ENCODE measurements around the gene CDK12.
A peak's percentile ranks its signal among the peaks of the same experiment; 100 is the strongest.

CDK12 gene

GRCh38 chr17:39549747-39550573 is 88.7 kb downstream of the CDK12 start:
- DNase-seq: no peak

GRCh38 chr17:39551879-39552278 is 90.6 kb downstream of the CDK12 start:
- no peak for DNase-seq

GRCh38 chr17:39553341-39553945 is 92.2 kb downstream of the CDK12 start:
- no peak for DNase-seq

- no peak for DNase-seq
Measured at GRCh38 chr17:39555368-39555767, 94.1 kb downstream of the CDK12 start.

GRCh38 chr17:39556423-39556822 is 95.1 kb downstream of the CDK12 start:
- DNase-seq: no peak

GRCh38 chr17:39562395-39562794 is 101.1 kb downstream of the CDK12 start:
- no peak for DNase-seq

- no peak for DNase-seq
Measured at GRCh38 chr17:39562976-39563375, 101.7 kb downstream of the CDK12 start.

- peak; percentile 40 for DNase-seq
Measured at GRCh38 chr17:39563476-39563875, 102.2 kb downstream of the CDK12 start.

- no peak for DNase-seq
Measured at GRCh38 chr17:39564211-39564848, 103.0 kb downstream of the CDK12 start.

- DNase-seq: no peak
Measured at GRCh38 chr17:39566094-39566850, 105.0 kb downstream of the CDK12 start.

GRCh38 chr17:39568702-39569101 is 107.4 kb downstream of the CDK12 start:
- no peak for DNase-seq

GRCh38 chr17:39569126-39569525 is 107.8 kb downstream of the CDK12 start:
- no peak for DNase-seq

GRCh38 chr17:39572121-39572520 is 110.8 kb downstream of the CDK12 start:
- DNase-seq: no peak

- peak; percentile 81 for DNase-seq
Measured at GRCh38 chr17:39573447-39574298, 112.4 kb downstream of the CDK12 start.

- no peak for DNase-seq
Measured at GRCh38 chr17:39576187-39576586, 114.9 kb downstream of the CDK12 start.

GRCh38 chr17:39578272-39578671 is 117.0 kb downstream of the CDK12 start:
- no peak for DNase-seq

- DNase-seq: no peak
Measured at GRCh38 chr17:39579318-39580081, 118.2 kb downstream of the CDK12 start.

GRCh38 chr17:39580082-39580468 is 118.8 kb downstream of the CDK12 start:
- DNase-seq: no peak

- no peak for DNase-seq
Measured at GRCh38 chr17:39581071-39581758, 119.9 kb downstream of the CDK12 start.

- no peak for DNase-seq
Measured at GRCh38 chr17:39581759-39582085, 120.4 kb downstream of the CDK12 start.

- DNase-seq: no peak
Measured at GRCh38 chr17:39582658-39583057, 121.4 kb downstream of the CDK12 start.
